K562 (cell line): ENCODE measurements around the gene SYNM.

Experiments
- CBX8 ChIP-seq: fragments of 200-600 bp; sonication (generic); IDR thresholded peaks from 2 replicates; pipeline ENCODE4 v1.6.1; 2012; ENCODE audit warnings: borderline replicate concordance, mixed run types, low read depth, mild to moderate bottlenecking, moderate library complexity, mixed read lengths, low read length, control low read depth, inconsistent platforms; ENCODE audit not compliant: poor library complexity, severe bottlenecking; ENCODE audit errors: extremely low read depth
- CHD7 ChIP-seq: fragments of 200-600 bp; sonication (generic); IDR thresholded peaks from one replicate; pipeline ENCODE4 v1.6.1; 2012; ENCODE audit warnings: mild to moderate bottlenecking, low read depth, low read length, inconsistent platforms
- CTCF ChIP-seq, 3 experiments: IDR thresholded peaks in 2 of 3; conservative IDR thresholded peaks in 1 of 3; 2 replicates each; pipeline ENCODE4 v1.5.1; 2011 to 2012; ENCODE audit warnings: low read length in 3 of 3, mild to moderate bottlenecking in 3 of 3, control low read depth in 2 of 3, improper control_type of control experiment in 1 of 3, inconsistent platforms in 1 of 3, low read depth in 1 of 3, mixed read lengths in 1 of 3, moderate library complexity in 1 of 3; ENCODE audit not compliant: insufficient read depth in 2 of 3
- EP300 ChIP-seq: IDR thresholded peaks from 2 replicates; pipeline ENCODE4 v1.6.1; 2012; ENCODE audit warnings: low read length, improper control_type of control experiment
- GABPA ChIP-seq: fragments of 200-800 bp; sonication (Bioruptor generic); conservative IDR thresholded peaks from 2 replicates; pipeline ENCODE4 v1.6.1; 2016; ENCODE audit warnings: low read depth, missing genetic modification characterization, missing compliant biosample characterization
- GTF3C2 ChIP-seq: IDR thresholded peaks from 3 replicates; pipeline ENCODE4 v1.6.1; 2011; ENCODE audit warnings: borderline replicate concordance, mild to moderate bottlenecking, moderate library complexity; ENCODE audit not compliant: insufficient read length; ENCODE audit errors: extremely low read depth
- HDAC6 ChIP-seq: IDR thresholded peaks from 2 replicates; pipeline ENCODE4 v1.6.1; 2012; ENCODE audit warnings: low read depth, mild to moderate bottlenecking, control low read depth, inconsistent platforms, low read length, moderate library complexity
- HNRNPUL1 ChIP-seq: fragments of 200-400 bp; formaldehyde crosslinking; IDR thresholded peaks from 2 replicates; pipeline ENCODE4 v1.6.1; 2017; ENCODE audit warnings: low read length
- JUN ChIP-seq, 2 experiments: sonication (generic) in 1 of 2; formaldehyde crosslinking in 1 of 2; IDR thresholded peaks; 2 replicates each; pipeline versions ENCODE4 v1.6.1 to v1.8.0; 2012 to 2022; ENCODE audit warnings: borderline replicate concordance in 2 of 2, mild to moderate bottlenecking in 2 of 2, improper control_type of control experiment in 1 of 2, low read depth in 1 of 2, low read length in 1 of 2, missing genetic modification reagents in 1 of 2
- MIER1 ChIP-seq: fragments of 450-650 bp; IDR thresholded peaks from 2 replicates; pipeline ENCODE4 v1.6.1; 2016; ENCODE audit warnings: antibody characterized with exemption, mild to moderate bottlenecking, low read depth
- POLR2A ChIP-seq: fragments of 450-650 bp; conservative IDR thresholded peaks from 2 replicates; pipeline ENCODE4 v1.6.1; 2016
- TEAD4 ChIP-seq, 2 experiments: sonication (generic) in 1 of 2; formaldehyde crosslinking in 1 of 2; IDR thresholded peaks; 2 replicates each; pipeline versions ENCODE4 v1.6.1 to v1.8.0; 2012 to 2022; ENCODE audit warnings: borderline replicate concordance in 1 of 2, inconsistent platforms in 1 of 2, low read length in 1 of 2, mild to moderate bottlenecking in 1 of 2, missing genetic modification reagents in 1 of 2
- ZKSCAN1 ChIP-seq: fragments of 150-350 bp; IDR thresholded peaks from 2 replicates; pipeline ENCODE4 v1.6.1; 2016; ENCODE audit warnings: low read depth, low read length

GRCh38 chr15:99138491-99138982 lies 33.7 kb downstream of the SYNM start:
- TF ChIP-seq JUN (IDR thresholded peaks at IDR 0.05; ENCODE audit: borderline replicate concordance, low read depth, low read length) (no peak), JUN (CRISPR knock-in tag; IDR thresholded peaks at IDR 0.05; ENCODE audit: borderline replicate concordance) (no peak), CBX8 (no peak), HDAC6 (no peak), HNRNPUL1 (no peak), GTF3C2 (no peak), TEAD4 (IDR thresholded peaks at IDR 0.05; ENCODE audit: low read length) (no peak), TEAD4 (CRISPR knock-in tag; IDR thresholded peaks at IDR 0.05; ENCODE audit: borderline replicate concordance) (no peak), MIER1 (no peak), CTCF (IDR thresholded peaks at IDR 0.05 in 2 of 3, conservative IDR thresholded peaks at IDR 0.05 in 1 of 3; ENCODE audit: insufficient read depth in 2 of 3, low read depth in 1 of 3, low read length in 3 of 3) (no peak), CHD7 (no peak), ZKSCAN1 (no peak), EP300 (no peak), POLR2A (no peak), GABPA (no peak)
